Stimulated activated CD8-positive, alpha-beta memory T cell treated with anti-CD3 and anti-CD28 coated beads, Interleukin-15, amount 100 ng/mL, for 48 hours (primary cell): ENCODE results near the gene IQGAP2.
"Not testable (repeated sequence)": the region's sequence is repeated elsewhere in the genome, so short reads cannot be mapped to it uniquely, and the experiment has no call there.

Experiments
- DNase-seq, 2 donors: peaks; one replicate each; pipeline ENCODE4 v3.0.0-alpha.2; 2020; ENCODE audit warnings: low read depth in 2 of 2

The IQGAP2 gene

DNA sequence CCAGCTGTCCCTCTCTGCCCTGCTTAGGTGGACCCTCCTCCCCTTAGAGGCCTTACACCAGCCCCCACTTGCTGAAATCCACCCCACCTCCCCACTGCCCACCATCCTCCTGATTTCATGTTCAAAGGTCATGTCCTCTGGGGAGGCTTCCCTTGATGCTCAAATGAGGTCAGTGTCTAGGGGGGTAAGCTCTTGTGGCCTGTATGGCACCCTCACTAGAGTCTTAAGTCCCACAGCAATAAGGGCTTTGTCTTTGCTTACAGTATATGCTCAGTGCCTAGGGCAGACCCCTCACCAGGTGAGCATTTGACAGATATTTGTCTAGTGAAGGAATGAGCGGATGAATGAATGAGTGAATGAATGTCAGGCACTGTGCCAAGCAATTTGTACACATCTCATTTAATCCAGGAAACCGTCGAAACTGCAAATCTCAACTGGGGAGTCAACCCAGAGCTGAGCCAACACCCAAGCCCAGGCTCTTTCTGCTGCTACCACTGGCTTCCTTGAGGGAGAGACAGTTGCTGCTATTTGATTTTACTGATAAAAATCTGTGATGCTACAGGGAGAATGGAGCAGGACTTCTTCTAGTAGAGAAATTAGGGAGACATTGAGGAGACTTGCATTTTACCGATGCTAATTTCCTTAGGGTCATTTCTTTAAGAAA lies 101.9 kb downstream of the IQGAP2 start:
- DNase-seq: no peak

DNA sequence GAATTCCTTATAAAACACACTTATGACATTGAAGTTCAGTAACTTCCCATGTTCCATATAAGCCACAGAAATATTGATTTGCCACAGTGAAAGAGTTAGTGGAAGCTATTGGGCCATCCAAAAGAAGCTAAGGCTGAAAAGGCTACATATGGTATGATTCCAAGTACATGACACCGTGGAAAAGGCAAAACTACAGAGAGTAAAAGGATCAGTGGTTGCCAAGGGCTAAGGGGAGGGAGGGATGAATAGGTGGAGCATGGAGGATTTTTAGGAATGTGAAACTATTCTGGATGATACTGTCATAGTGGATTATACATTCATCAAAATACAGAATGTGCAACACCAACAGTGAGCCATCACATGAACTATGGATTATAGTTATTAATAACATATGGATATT lies 110.4 kb downstream of the IQGAP2 start:
- no peak for DNase-seq

DNA sequence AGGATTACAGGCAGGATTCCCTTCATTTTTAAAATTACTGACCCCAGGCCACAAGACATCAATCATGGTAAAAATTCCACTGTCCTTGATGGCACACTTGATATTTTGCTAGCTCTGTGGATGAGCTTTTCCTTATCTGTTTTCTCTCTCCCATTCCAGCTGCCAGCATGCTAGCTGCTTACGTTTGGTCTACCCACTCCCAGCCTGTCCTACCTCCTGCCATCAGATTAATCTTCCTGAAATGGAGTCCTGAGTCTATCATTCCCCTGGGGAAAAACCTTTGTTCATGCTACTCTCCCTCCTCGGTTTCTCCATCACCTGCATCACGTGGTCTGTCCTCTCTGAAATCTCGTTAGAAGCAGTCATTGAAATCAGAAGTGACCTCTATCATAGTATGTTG lies 111.2 kb downstream of the IQGAP2 start:
- no peak for DNase-seq

DNA sequence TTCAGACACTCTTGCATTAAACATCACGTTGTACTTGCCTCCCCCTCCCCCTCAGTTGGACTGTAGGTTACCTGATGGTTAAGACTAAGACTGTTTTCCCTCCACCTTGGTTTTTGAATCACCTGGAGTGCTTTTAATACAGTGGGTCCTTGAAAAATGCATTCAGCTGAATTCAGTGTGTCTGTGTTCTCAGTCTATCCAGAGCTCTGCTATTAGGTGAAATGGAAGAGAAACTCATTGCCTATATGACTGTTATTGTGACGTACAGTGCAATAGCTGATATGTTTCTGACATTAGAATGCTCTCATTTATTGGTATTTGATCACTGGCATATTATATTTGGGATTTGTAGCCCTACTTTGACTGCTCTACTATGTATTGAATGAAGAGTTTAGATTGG lies 111.6 kb downstream of the IQGAP2 start:
- no peak for DNase-seq

DNA sequence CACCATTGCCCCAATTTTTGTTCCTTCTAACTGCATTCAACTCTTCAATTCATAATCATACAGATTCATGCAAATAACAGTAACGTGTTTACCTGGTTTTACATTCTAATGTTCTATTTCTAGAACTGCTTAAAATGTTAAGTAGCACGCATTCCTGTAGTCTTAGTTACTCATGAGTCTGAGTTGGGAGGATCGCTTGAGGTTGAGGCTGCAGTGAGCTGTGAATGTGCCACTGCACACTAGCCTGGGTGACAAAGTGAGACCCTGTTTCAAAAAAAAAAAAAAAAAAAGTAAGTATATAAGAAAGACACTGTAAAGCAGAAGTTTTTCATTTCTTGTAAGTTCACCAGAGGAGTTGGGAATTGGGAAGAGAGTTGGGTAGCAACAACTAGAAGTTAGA lies 114.2 kb downstream of the IQGAP2 start:
- DNase-seq: no peak

DNA sequence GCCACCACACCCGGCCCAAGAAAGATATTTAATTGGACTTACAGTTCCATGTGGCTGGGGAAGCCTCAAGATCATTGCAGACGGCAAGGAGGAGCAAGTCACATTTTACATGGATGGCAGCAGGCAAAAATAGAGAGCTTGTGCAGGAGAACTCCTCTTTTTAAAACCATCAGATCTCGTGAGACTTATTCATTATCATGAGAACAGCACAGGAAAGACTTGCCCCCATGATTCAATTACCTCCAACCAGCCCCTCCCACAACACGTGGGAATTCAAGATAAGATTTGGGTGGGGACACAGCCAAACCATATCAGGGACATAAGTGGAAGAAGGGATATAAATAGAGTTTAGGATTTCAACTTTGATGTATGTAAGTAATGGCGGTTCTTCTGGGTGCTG lies 115.2 kb downstream of the IQGAP2 start:
- not testable (repeated sequence) for DNase-seq

DNA sequence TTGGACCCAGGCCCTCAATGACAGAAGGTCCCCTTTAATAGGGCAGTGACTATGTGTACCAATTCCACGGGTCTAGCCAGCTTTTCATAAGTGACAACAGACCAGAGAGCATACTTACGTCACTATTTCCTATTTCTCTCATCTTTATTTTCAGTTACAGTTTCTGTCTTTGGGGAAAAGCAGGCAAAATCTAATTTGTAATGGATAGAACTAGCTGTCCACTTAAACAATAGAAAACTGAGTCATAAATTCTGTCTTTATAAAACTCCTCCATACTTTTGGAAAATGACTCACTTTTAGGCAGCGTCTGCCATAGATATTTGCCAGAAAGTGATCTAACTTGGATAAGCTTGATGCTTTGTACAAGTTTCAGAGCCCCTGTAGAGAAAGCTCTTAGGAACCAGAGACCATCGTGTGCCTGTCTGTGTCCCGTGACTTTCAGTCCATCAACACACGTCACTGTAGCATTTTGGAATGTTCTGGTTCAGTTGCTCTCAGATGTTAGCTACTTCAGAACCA lies 118.2 kb downstream of the IQGAP2 start:
- no peak for DNase-seq

DNA sequence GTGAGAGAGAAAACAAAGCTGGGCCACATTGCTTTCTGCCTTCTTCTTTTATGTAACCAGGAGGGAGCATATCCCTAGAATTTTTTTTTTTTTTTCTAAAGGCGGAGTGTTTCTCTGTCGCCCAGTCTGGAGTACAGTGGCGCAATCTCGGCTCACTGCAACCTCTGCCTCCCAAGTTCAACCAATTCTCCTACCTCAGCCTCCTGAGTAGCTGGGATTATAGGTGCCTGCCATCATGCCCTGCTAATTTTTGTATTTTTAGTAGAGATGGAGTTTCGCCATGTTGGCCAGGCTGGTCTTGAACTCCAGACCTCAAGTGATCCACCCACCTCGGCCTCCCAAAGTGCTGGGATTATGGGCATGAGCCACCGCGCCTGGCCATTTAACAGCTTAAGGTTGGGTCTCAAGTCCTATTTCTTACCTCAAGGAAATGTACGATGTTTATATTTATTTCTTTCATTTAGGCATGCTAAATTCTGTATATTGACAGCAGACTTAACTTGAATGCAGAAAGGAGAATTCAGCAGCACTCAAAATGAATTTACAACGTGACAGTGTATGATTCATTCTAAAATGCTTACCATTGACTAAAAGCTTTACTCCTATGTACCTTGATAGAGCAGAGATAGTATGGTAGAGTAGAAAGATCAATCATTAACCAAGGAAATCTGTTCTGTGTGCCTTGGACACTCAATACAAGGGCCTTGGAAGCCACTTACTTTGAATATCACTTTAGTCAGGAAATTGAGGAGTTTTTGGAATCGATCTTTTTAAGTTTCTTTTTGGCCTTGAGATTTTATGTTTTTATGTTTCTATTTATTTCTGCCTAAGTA lies 119.2 kb downstream of the IQGAP2 start:
- DNase-seq: no peak

DNA sequence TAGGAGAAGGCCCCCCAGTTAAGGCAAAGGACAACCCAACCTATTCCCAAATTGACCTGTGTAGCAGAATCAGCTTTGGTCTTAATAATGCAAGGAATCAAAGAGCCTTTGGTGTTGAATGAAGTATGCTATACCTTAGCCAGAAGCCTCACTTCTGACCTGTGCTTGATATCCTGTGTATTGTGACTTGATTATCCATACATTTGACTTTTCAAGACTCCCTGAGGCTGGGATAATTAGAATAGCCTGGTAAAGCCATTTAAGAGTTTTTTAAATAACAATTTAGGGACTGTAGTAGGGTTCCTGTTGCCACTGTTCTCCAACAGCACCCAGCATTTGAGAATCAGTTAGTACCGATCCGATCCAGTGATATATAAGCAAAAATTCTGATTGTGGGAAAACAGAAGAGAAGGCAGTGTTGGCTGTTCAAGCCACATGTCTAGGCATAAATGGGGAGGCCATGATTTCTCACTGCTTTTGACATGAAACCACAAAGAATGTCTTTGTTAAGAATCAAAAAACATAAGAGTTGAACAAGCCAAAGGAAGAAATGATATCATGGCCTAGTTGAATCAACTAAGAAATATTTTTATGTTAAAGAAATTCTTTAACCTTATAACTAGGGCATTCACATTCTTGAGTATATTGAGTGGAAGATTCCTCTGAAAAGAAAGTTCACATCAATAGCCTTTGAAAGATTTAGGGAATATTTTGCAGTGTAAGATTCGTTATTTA lies 121.2 kb downstream of the IQGAP2 start:
- no peak for DNase-seq

DNA sequence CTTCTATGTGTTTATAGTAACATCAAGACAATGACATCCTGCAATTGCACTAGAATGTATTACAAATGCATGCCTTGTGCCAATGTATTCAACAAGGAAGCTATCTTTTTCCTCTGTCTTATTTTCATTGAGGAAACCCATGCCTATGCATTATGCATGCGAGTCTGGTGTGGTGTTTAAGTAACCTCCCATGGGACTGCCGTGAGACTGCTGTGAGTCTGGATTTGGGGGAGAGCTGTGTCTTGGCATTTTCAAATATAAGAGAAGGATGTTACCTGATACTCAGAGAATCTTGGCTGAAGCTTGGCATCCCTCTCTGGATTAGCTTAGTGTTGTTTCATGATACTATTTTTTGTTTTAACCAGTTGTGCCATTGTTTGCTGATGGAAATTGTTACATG lies 121.8 kb downstream of the IQGAP2 start:
- no peak for DNase-seq

DNA sequence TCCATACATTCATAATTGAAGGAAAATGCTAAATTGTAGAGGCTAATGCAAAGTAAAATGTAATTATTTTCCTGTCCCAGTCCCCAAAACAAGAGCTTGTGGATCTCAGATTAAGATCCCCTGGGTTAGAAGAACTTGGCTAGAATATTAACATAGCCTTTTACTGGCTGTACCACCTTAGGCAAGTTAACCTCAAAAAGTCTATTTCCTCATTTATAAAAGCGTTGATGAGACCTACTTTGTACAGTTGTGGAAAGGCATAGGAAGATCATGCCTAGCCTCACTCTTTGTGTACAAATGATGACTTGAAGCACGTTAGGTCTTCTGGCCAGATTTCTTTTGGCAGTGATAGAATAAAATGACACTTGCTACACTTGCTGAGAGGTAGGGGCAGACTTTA lies 122.9 kb downstream of the IQGAP2 start:
- DNase-seq: no peak

DNA sequence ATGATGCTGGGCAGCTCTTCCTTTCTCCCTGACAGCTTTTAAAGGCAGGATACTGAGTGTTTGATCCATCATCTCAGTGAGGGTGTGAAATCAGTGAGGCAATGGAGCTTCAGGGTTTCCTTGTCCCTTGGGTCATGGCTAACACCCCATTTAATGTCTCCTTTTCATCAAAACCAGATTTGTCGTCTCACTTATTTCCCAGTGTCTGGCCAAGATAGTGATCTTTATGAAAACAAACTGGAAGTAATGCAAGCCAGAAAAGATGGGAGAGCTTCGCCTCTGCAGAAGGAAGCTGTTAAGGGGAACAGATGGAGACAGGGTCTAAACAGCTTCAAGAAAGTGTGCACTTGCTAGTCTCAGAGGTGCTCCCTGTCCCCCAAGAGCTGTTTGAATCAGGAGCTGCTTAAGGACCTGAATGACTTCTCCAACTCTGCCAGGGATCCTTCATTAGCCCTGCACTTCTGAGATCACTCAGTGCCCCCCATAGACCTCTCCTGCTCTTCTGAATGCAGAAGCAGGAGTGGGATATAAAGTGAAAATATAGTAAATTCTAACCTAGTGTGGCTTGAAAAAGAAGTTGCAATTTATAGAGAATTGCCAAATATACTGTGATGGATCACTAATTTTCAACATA lies 124.0 kb downstream of the IQGAP2 start:
- no peak for DNase-seq

DNA sequence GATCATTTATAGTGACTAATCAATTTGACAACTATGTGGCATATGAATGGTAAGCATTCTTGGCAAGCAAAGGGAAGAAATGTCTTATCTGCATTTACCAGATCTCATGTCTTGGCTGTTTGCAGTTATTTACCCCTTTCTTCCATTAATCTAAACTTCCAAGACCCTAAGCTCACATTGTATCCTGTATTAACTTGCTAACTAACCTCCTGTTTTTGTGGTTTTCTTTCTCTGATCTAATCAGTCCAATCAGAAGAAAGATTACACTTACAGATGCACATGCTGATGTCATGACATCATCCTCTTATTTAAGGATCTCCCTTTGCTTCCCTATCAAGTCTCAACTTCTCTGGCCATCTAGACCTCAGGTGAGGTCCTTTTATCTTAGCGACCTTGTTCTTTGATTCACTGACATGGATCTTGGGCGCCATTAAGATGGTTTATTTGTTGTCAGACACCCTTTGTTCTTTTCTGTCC lies 124.6 kb downstream of the IQGAP2 start:
- no peak for DNase-seq

DNA sequence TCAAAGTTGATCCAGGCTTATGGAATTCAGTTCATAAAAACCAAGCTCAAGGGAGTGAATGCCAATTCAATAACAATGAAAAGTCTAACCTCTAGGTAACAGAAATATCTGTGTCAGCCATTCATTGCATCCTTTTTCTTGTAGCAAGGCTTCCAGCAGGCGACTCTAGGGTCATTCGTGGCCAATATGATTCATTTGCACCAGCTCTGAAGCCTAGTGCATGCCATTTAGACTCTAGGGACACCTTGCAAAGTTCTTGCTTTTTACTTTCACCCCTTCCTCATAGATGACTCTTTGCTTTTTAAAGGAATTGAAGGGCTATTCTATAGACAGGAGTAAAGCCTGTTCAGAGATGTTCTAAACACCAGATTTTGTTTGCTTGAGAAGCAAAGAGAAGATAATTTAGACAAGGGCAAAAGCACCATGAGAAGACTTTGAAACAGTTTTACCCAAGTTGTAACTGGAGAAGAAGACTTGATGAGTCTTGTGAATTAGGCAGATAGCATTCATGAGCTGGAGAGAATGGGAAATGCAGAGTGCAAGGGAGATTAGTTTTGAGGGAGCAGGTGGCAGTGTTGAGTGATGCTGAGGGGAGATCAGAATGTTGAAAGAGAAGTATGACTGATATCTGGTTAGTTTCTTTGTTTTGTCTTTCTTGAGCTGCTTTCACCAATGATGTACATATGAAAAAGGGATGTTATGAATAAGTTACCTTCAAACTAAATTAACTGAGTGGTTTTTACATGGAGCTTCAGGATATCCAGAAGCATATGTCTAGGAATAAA lies 125.7 kb downstream of the IQGAP2 start:
- DNase-seq: no peak

DNA sequence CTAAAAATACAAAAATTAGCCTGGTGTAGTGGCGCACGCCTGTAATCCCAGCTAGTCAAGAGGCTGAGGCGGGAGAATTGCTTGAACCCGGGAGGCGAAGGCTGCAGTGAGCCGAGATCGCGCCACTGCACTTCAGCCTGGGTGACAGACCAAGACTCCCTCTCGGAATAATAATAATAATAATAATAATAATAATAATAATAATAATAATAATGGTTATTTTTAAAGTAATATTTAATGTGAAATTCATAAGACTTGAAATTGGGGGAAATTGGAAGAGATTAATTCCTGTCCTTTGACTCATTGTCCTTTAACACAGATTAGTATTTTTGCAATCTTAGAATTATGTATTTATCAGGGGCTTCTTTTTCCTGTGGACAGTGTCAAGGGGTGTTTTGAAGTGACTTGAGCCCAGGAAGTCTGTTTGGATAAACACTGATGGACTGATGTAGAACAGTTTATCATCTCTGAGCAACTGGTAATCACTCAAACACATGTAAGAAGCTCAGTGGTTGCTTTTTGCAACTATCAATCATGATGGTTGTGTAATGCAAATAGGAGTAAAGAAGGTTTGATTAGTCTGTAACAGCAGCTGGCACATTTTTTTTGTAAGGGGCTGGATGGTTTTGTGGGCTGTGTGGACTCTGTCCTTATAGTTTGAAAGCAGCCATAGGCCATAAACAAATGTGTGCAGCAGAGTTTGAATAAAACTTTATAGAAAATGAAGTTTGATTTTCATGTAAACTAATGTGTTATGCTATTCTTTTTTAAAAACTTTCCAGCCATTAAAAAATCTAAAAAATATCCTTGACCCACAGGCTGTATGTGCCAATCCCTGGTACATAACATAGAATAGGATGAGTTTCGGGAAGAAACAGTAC lies 126.6 kb downstream of the IQGAP2 start:
- no peak for DNase-seq

DNA sequence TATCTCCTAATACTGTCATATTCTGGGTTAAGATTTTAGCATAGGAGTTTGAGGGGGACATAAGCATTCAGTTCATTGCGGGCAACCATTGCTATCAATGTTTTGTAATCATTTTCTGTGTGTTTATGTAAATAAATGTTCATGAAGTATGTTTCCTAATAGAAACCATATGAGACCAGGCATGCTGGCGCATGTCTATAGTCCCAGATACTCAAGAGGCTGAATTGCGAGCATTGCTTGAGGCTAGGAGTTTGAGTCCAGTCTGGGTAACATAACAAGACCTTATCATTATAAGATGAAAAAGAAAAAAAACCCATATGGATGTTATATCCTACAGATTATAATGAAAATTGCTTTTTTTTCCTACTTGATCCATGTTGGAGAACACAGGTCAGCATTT lies 129.0 kb downstream of the IQGAP2 start:
- no peak for DNase-seq

DNA sequence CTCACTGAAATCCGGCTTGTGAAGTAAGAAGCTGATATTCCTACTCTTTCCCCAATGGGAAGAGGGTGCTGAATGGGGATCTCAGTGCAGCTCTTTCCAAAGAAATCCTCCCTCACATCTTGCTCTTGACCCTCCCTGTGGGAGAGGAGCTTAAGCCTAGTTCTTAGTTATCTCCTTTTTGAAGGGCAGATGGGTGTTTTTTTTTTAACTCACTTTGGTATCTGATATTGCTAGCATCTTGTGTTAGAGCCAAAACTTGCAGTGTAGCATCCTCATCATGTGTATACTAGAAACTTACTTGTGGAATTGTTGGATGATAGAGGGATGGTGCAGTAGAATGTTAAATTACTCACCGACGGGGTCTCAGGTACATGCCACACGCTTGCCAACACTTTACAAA lies 129.9 kb downstream of the IQGAP2 start:
- DNase-seq: no peak

DNA sequence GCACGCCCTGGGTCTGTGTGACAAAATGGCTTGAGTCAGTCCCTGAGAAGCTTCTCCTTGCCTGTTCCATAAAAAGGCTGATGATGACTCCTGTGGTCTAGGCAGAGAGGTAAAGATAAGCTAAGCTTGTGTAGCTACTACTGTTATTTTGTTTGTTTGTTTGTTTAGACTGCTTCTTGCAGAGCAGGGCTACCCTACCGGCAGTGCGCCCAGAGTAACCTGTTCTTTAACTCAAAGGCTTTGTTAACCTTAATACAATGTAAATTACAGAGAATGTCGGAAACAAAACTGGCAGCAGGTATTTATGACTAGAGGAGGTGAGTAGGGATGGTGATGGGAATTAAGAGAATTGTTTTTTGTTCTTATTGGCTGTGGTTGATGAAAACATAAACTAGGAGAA lies 132.5 kb downstream of the IQGAP2 start:
- DNase-seq: no peak

DNA sequence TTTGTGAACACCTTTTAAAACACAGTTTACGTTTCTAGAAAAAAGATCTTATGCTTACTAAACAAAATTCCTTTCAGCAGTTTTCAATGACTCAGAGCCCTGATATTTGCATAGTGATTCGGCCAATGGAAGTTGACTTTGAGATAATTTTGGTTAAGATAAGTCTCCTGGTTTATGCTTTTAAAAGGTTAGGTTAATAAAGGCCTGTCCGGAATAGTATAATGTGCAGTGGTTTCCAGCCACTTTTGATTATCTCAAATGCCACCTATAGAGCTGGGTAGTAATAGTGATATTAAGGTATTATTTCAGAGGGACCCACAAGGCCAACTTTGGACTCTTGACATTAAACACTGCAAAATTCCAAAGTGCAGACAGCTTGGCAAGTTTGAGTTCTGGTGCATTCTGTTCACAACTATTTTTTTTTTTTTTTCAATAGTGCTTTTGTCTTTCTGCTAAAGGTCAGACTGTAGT lies 134.0 kb downstream of the IQGAP2 start:
- no peak for DNase-seq

DNA sequence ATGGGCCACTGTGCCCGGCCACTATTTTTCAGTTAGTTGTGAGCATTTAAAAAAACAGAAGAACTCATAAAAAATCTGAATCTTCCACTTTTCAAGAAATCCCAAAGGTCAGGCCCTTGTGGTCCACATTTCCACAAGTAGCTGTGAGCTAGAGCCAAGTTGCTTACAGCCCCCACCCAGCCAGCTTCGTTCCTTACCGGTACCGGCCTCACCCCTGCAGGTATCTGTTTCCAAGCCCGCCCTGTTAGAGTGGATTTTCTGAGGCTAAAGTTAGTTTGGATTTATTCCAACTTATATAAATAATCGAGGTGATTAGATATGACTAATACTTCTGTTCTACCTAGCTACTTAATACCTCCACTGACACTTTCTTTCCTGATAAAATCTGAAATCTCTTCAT lies 139.2 kb downstream of the IQGAP2 start:
- DNase-seq: no peak
